ENCODE results near the gene INSRR. TPM values are rescaled to one million over a fixed set of nuclear protein-coding genes. Genes with fewer than 3 reads are reported as not detected.

Gene INSRR
- total RNA-seq, 1 donor from 2014 or later, result 2.9 TPM

- no peak overlapping the region for H3K27ac ChIP-seq
- no peaks in the 10 kb centered on the region for H3K27me3 ChIP-seq
- no peak overlapping the region for H3K4me3 ChIP-seq
- intact Hi-C loops (cut with DNase I), result no loop called here
- no peaks in the 10 kb centered on the region for H3K9me3 ChIP-seq
- H3K4me1 ChIP-seq, result peaks cover 0 to under 1% of the 10 kb centered on the region in 2 donors
- DNase-seq (ENCODE audit: low spot score in 2 of 2), result no peak
- TF ChIP-seq CTCF (IDR thresholded peaks at IDR 0.05), result no peak
- H3K36me3 ChIP-seq, result peaks cover 0 to under 1% of the 10 kb centered on the region in 2 donors
Observed at GRCh38 chr1:156808186-156809030, 50.5 kb downstream of the INSRR start.

GRCh38 chr1:156807627-156808026, 51.3 kb downstream of the INSRR start:
- intact Hi-C loops (cut with DNase I), result no loop called here
- H3K9me3 ChIP-seq, result no peaks in the 10 kb centered on the region

GRCh38 chr1:156806512-156807440, 52.1 kb downstream of the INSRR start:
- intact Hi-C loops (cut with DNase I), result no loop called here
- Histone ChIP-seq H3K36me3 (peaks cover 3 to 6% of the 10 kb centered on the region in 2 donors), H3K4me3 (no peak overlapping the region), H3K27me3 (no peaks in the 10 kb centered on the region), H3K9me3 (no peaks in the 10 kb centered on the region), H3K27ac (no peak overlapping the region), H3K4me1 (no peaks in the 10 kb centered on the region)
- no peak for DNase-seq (ENCODE audit: low spot score in 2 of 2)
- TF ChIP-seq CTCF (IDR thresholded peaks at IDR 0.05), result no peak

More at GRCh38 chr1:156807627-156808026, 51.3 kb downstream of the INSRR start:
- Histone ChIP-seq H3K4me3 (no peak overlapping the region), H3K27me3 (no peaks in the 10 kb centered on the region), H3K4me1 (no peaks in the 10 kb centered on the region), H3K27ac (no peak overlapping the region), H3K36me3 (peaks cover 0 to 6% of the 10 kb centered on the region in 2 donors)
- DNase-seq (ENCODE audit: low spot score in 2 of 2), result no peak
- TF ChIP-seq CTCF (IDR thresholded peaks at IDR 0.05), result no peak

GRCh38 chr1:156805766-156806511, 53.0 kb downstream of the INSRR start:
- intact Hi-C loops (cut with DNase I), result no loop called here
- H3K4me1 ChIP-seq, result no peaks in the 10 kb centered on the region
- no peak overlapping the region for H3K4me3 ChIP-seq
- H3K36me3 ChIP-seq, result peaks cover 6 to 11% of the 10 kb centered on the region in 2 donors
- H3K27me3 ChIP-seq, result no peaks in the 10 kb centered on the region
- no peak for DNase-seq (ENCODE audit: low spot score in 2 of 2)
- H3K9me3 ChIP-seq, result no peaks in the 10 kb centered on the region
- no peak overlapping the region for H3K27ac ChIP-seq
- TF ChIP-seq CTCF (IDR thresholded peaks at IDR 0.05), result no peak

GRCh38 chr1:156804572-156805243, 54.2 kb downstream of the INSRR start:
- Histone ChIP-seq H3K4me3 (no peak overlapping the region), H3K36me3 (peaks cover 15 to 24% of the 10 kb centered on the region in 2 donors), H3K27ac (no peak overlapping the region), H3K4me1 (no peaks in the 10 kb centered on the region), H3K9me3 (no peaks in the 10 kb centered on the region), H3K27me3 (no peaks in the 10 kb centered on the region)
- no peak for DNase-seq (ENCODE audit: low spot score in 2 of 2)
- intact Hi-C loops (cut with DNase I), result no loop called here
- no peak for TF ChIP-seq CTCF (IDR thresholded peaks at IDR 0.05)
